Ectodermal cell (in vitro differentiated cells): ENCODE results near the gene RAB3C.
"Not testable (repeated sequence)": the region's sequence is repeated elsewhere in the genome, so short reads cannot be mapped to it uniquely, and the experiment has no call there.

Experiments
- H3K27ac ChIP-seq: 2 replicates; pipeline ENCODE4 v1.7.0; 2013; ENCODE audit warnings: mild to moderate bottlenecking, low read depth, low read length; ENCODE audit not compliant: insufficient read depth, poor library complexity, severe bottlenecking
- H3K27me3 ChIP-seq: 2 replicates; pipeline ENCODE4 v1.7.0; 2013; ENCODE audit warnings: mild to moderate bottlenecking, low read length; ENCODE audit not compliant: insufficient read depth, control insufficient read depth, poor library complexity, severe bottlenecking
- H3K36me3 ChIP-seq: one replicate; pipeline ENCODE4 v1.7.0; 2013; ENCODE audit warnings: low read length; ENCODE audit not compliant: control insufficient read depth, insufficient read depth
- H3K4me1 ChIP-seq: one replicate; pipeline ENCODE4 v1.7.0; 2013; ENCODE audit warnings: low read length; ENCODE audit not compliant: control insufficient read depth, insufficient read depth
- H3K4me3 ChIP-seq: 2 replicates; pipeline ENCODE4 v1.7.0; 2013; ENCODE audit warnings: low read depth, low read length, control low read depth; ENCODE audit not compliant: insufficient read depth
- H3K9me3 ChIP-seq: 2 replicates; pipeline ENCODE4 v1.7.0; 2013; ENCODE audit warnings: mild to moderate bottlenecking, low read length, moderate library complexity; ENCODE audit not compliant: control insufficient read depth
- WGBS, 2 experiments: methylation state at CpG; one replicate each; pipeline ENCODE4 v1.1.7; 2013; ENCODE audit warnings: missing lambda C conversion rate in 2 of 2; 5-methylcytosine and 5-hydroxymethylcytosine counted together

RAB3C gene

DNA sequence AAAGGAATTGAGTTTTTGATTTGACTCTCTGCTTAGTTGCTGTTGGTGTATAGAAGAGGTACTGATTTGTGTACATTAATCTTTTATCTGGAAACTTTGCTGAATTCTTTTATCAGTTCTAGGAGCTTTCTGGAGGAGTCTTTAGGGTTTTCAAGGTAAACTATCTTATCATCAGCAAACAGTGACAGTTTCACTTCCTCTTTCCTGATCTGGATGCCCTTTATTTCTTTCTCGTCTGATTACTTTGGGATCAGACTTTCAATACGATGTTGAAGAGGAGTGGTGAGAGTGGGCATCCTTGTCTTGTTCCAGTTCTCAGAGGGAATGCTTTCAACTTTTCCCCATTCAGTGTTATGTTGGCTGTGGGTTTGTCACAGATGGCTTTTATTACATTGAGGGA, 17.7 kb downstream of the RAB3C start:
- H3K36me3 ChIP-seq, H3K4me1 ChIP-seq, H3K27ac ChIP-seq, H3K4me3 ChIP-seq, H3K9me3 ChIP-seq, H3K27me3 ChIP-seq: not testable (repeated sequence)
- 100% methylated on average over 2 of the region's 2 CpGs for WGBS, 2 experiments

DNA sequence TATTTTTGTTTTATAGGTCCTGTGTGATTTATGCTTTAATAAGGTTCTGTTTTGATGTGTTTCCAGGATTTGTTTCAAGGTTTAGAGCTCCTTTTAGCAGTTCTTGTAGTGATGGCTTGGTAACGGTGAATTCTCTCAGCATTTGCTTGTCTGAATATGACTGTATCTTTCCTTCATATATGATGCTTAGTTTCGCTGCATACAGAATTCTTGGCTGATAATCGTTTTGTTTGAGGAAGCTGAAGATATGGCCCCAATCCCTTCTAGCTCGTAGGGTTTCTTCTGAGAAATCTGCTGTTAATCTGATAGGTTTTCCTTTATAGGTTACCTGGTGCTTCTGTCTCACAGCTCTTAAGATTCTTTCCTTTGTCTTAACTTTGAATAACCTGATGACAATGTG, 20.0 kb downstream of the RAB3C start:
- not testable (repeated sequence) for H3K4me3 ChIP-seq, H3K27me3 ChIP-seq, H3K9me3 ChIP-seq, H3K36me3 ChIP-seq, H3K27ac ChIP-seq, H3K4me1 ChIP-seq
- 90 to 99% methylated on average over 4 of the region's 4 CpGs for WGBS, 2 experiments

DNA sequence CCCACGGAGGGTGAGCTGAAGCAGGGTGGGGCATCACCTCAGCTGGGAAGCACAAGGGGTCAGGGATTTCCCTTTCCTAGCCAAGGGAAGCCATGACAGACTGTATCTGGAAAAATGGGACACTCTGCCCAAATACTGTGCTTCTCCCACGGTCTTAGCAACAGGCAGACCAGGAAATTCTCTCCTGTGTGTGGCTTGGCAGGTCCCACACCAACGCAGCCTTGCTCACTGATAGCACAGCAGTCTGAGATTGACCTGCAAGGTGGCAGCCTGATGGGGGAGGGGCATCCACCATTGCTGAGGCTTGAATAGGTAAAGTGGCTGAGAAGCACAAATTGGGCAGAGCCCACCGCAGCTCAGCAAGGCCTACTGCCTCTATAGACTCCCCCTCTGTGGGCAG, 23.2 kb downstream of the RAB3C start:
- WGBS, 2 experiments, result 91 to 92% methylated on average over 4 of the region's 4 CpGs
- no peak overlapping the region for H3K27ac ChIP-seq
- H3K4me3 ChIP-seq, result no peak overlapping the region
- no peaks in the 10 kb centered on the region for H3K27me3 ChIP-seq
- no peaks in the 10 kb centered on the region for H3K9me3 ChIP-seq
- no peaks in the 10 kb centered on the region for H3K36me3 ChIP-seq
- H3K4me1 ChIP-seq, result no peaks in the 10 kb centered on the region

DNA sequence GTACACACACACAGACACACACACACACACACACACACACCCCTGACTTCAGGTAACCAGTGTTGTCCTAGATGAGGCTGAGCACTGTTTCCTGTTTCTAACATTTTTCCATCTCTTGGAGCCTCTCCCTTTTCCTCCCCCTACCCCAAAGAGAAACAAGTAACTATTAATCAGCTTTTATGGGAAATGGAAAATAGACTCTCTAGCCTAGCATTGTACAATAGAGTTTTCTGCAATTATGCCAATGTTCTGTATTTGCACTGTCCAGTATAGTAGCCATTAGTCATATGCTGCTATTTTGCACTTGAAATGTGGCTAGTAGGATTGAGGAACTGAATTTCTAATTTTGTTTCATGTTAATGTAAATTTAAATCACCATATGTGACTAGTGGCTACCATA, 33.1 kb downstream of the RAB3C start:
- no peaks in the 10 kb centered on the region for H3K27me3 ChIP-seq
- no peaks in the 10 kb centered on the region for H3K9me3 ChIP-seq
- no peak overlapping the region for H3K27ac ChIP-seq
- H3K4me1 ChIP-seq, result no peaks in the 10 kb centered on the region
- no peak overlapping the region for H3K4me3 ChIP-seq
- H3K36me3 ChIP-seq, result no peaks in the 10 kb centered on the region

DNA sequence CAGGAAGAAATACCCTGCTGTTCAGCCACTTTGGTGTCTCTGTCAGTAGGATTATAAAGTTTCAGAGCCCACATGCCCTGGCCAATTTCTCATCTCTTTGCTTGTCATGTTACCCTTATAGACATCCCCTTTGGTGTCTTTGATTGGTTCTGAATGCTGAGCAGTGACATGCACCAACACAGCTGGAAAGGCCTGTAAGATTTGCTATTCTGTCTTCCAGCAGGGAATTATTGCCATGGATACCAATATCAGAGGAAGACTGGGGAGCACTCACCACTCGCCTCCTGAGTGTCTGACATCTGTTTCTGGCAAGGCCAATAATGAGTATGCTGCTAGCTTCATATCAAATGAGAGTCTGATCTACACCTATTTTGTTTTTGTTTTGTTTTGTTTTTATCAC, 34.4 kb downstream of the RAB3C start:
- Histone ChIP-seq H3K9me3 (no peaks in the 10 kb centered on the region), H3K4me1 (no peaks in the 10 kb centered on the region), H3K4me3 (no peak overlapping the region), H3K27ac (no peak overlapping the region), H3K36me3 (no peaks in the 10 kb centered on the region), H3K27me3 (no peaks in the 10 kb centered on the region)
- WGBS, 2 experiments, result 78 to 82% methylated on average over 1 of the region's 1 CpG

DNA sequence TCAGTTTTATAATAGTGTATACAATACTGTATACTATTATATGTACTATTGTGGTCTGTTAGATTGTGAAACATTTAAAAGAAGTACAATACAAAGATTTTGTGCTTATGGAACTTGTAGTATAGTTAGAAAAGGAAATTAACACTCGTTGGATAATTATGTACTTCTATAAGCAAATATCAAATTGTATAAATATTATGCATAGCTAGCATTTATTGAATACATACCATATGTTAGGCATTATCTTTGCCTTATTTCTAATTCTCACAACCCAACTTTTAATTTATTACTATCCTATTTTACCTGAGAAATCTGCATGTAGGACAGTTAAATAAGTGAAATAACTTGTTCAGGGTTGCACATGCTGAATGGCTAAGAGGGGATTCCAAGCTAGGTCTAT, 37.5 kb downstream of the RAB3C start:
- Histone ChIP-seq H3K4me3 (no peak overlapping the region), H3K27ac (no peak overlapping the region), H3K4me1 (peaks cover 12% of the 10 kb centered on the region), H3K36me3 (no peaks in the 10 kb centered on the region), H3K27me3 (no peaks in the 10 kb centered on the region), H3K9me3 (no peaks in the 10 kb centered on the region)
- no CpG with 5 or more reads among the region's 1 CpG for WGBS, 2 experiments

DNA sequence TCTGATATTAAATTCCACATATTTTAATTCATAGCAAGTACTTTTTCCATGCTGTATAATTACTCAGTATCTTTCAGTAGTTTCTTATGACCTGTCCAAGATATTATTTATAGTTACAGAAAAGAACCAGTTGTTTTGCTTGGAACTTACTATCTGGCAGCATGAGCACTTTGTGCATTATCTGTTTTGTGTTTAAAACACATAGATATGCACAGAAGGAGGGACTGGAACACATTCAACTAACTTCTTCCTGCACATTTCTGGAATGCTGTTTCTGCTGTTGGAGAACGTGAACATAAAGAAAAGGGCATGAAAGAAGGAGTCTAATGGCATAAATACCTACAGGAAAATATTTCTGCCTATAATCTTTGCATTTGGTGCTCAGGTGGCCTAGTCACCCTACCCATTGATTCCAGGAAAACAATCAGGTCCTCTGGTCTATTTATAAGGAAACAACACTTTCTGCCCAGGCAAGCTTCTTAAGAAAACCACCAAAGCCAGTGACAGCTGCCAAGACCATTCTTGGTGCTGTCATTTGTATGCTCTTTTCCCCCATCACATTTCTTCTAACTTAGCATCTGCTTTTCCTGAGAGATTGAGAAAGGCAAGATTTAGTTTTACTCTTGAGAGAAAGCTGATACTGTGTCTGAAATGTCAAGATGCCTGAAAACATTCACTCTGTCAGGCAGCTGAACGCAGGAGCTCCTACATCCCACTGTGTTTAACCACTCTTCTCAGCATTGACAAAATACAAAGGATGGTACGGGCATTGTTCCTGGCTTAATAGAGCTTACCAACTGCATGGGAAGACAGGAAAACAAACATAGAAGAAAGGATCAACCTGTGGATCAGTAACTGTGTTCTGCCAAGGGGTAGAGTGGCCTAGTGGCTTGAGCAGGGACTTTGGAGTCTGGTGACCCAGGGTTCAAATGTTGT, 40.3 kb downstream of the RAB3C start:
- peaks cover 12% of the 10 kb centered on the region for H3K4me1 ChIP-seq
- 40 to 45% methylated on average over 3 of the region's 3 CpGs for WGBS, 2 experiments
- no peak overlapping the region for H3K4me3 ChIP-seq
- H3K27me3 ChIP-seq, result no peaks in the 10 kb centered on the region
- no peaks in the 10 kb centered on the region for H3K36me3 ChIP-seq
- no peaks in the 10 kb centered on the region for H3K9me3 ChIP-seq
- no peak overlapping the region for H3K27ac ChIP-seq

DNA sequence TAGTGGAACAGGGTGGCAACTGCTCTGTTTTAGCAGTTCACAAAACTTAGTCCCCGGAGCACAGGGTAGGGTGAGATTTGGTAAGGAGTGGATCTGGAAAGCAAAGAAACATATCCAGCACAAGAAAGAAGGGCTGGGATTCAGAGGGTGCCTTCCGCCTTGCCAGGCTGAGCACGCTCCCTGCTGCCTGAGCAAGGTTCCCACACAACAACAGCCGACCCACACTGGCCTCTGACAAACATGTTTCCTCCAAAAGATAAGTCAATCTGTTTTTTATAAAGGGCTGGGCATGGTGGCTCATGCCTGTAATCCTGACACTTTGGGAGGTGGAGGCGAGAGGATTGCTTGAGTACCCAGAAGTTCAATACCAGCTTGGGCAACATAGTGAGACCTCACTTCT, 45.8 kb downstream of the RAB3C start:
- WGBS, 2 experiments, result 80 to 82% methylated on average over 5 of the region's 5 CpGs
- Histone ChIP-seq H3K4me3 (no peak overlapping the region), H3K27ac (no peak overlapping the region), H3K9me3 (no peaks in the 10 kb centered on the region), H3K27me3 (no peaks in the 10 kb centered on the region), H3K4me1 (peaks cover 6% of the 10 kb centered on the region), H3K36me3 (no peaks in the 10 kb centered on the region)

DNA sequence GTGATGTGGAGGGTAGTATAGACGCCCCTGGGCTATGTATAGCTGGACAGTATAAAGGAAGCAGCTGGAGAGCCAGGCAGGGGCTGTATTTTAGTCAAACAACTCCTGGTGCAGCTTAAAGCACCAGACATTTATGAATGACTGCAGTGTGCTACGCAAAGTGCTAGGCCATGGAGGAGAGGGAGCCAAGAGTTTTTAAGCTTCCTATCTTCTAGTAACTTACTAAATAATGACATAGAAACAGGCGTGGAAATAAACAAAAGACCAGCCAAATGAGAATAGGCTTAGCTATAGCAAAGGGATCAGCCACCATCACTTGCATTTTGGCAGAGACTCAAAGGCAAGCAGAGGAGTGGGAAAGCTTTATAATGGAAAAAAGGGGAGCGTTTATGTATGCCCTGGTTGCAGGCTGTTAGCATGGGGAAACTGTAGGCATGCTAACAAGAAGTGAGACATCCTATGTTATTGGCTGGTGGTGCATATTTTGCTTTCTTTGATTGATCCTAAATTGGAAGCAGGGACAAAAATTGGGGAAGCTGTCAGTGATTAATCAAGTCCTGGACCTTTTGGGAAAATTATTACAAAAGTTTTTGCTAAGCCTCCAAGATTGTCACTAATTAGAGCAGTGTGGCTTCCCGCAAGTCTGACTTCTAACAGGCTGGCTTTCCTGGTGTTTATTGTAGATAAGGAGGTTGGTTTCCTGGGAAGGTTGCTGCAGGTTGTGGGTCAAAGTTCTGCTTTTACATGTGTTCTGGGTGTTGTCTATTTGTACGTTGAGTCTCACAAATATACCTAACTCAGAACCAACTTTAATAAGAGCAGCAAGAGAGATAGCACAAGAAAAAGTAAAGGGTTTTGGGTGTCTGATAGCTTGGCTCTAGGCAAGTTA, 46.6 kb downstream of the RAB3C start:
- Histone ChIP-seq H3K27ac (no peak overlapping the region), H3K4me1 (peaks cover 3% of the 10 kb centered on the region), H3K27me3 (no peaks in the 10 kb centered on the region), H3K36me3 (no peaks in the 10 kb centered on the region), H3K4me3 (no peak overlapping the region), H3K9me3 (no peaks in the 10 kb centered on the region)
- 60 to 66% methylated on average over 5 of the region's 6 CpGs for WGBS, 2 experiments

DNA sequence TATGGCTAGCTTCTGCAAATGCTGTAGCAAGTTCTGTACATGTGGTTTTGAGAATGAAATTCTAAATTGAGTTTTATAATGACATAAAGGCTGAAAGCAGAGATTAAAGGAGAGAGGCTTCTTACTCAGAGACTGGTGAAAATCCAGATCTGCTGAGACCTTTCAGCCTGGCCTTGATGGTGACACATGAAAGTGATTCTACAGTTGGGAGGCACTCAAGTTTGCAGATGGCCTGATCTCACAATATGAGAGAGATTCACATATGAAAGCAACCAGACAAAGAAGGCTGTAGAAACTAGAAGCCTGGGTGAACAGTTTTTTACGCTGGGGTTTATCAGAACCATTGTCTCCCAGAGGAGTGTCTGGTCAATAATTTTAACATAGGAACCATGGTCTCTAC, 49.0 kb downstream of the RAB3C start:
- Histone ChIP-seq H3K36me3 (no peaks in the 10 kb centered on the region), H3K9me3 (no peaks in the 10 kb centered on the region), H3K27ac (no peak overlapping the region), H3K4me1 (peaks cover 3% of the 10 kb centered on the region), H3K4me3 (no peak overlapping the region), H3K27me3 (no peaks in the 10 kb centered on the region)
- 91 to 97% methylated on average over 1 of the region's 1 CpG for whole genome bisulfite sequencing, 2 experiments
